GM18505 (cell line): ENCODE data around the gene TRERF1.

ENCODE experiments used
- ATAC-seq: cut with Tn5 transposase; IDR thresholded peaks from one replicate; pipeline ENCODE4 v1.9.1; 2021; ENCODE audit not compliant: unreplicated experiment
- POLR2A ChIP-seq: IDR thresholded peaks from 4 replicates; pipeline ENCODE4 v1.6.1; 2011; ENCODE audit warnings: borderline replicate concordance; ENCODE audit not compliant: insufficient read depth, insufficient read length; ENCODE audit errors: extremely low read depth

The TRERF1 gene

DNA sequence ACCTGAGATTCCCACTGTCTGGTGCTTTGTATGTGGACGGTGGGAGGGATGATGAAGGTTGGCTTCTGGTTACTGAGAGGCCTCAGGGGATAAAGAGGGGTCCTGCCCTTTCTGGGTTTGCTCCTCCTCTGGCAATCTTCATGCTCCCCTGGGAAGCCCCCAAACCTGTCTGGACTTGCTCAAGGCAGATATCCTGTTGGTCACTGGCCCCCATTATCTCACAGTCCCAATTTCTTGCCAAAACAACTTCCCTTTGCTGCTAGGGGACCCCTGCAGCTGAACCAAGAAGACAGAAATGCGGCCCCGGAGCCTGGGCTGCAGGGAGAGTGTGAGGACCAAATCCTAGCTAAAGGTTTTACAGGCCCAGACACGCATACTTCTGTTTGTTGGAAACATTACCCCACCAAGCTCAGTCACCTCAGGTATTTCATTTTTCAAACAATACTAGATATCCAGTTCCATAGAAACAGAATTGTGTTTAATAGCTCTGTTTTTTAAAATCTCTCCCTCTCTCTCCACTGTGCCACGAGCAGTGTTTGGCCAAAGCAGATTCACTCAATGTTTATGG, 170.7 kb downstream of the TRERF1 start:
- no peak for TF ChIP-seq POLR2A
- no peak for ATAC-seq

DNA sequence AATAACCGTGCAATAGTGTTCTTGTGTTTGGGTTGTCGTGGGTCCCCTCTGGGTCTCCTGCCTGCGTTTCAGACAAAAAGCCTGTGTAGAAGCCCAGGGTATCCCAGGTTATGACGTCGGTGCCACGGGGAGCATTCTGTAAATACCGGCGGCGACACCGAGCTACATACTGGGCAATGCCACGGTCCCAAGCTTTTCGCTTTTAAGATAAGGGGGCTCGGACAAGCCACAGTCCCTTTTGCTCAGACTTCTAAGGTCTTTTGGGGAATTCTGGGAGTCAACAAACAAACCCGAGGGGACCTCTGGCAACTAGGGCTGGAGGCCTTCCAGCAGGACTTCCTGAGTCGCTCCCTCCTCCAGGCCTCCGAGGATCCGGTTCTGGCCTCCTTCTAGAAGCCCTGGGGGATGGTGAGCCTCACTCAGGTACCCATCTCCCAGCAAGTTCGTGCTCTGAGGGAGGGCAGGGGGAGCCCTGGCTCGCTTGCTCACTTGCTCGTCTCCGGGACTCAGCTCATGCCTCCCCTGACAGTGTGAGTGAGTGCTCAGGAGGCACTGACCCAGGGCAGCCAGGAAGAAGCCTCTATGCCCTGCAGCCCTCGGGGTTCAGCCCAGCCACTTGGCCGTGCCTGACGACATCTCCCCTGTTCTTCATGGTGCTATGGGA, 171.6 kb downstream of the TRERF1 start:
- ATAC-seq: no peak
- TF ChIP-seq POLR2A: no peak

DNA sequence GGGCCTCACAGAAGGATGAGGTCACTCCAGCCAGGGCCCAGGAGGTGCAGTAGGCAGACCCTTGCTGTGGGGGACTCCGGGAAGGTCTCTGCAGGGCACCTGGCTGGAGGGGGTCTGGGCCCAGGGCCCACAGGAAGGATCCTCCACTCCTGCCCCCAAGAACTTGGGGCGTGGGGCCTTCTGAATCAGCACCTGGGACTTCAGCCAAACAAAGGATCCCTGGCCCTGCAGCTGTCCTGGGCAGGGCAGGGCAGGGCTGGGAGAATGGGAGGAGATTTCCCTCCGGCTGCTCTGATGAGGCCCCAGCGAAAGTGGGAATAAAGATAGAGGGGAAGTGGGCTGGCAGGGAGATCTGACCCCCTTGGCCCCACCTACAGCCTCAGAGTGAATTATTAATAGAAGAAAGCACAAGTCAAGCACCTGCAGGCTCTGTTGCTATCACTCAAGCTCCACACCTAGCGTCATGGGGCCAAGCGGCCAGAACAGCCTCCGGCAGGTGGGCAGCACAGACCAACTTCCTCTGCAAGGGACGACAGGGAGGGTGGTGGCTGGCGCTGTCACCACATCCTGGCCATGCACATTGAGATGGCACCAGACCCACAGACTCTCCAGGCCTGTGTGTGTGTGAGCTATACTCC, 172.5 kb downstream of the TRERF1 start:
- ATAC-seq: no peak
- TF ChIP-seq POLR2A: no peak

DNA sequence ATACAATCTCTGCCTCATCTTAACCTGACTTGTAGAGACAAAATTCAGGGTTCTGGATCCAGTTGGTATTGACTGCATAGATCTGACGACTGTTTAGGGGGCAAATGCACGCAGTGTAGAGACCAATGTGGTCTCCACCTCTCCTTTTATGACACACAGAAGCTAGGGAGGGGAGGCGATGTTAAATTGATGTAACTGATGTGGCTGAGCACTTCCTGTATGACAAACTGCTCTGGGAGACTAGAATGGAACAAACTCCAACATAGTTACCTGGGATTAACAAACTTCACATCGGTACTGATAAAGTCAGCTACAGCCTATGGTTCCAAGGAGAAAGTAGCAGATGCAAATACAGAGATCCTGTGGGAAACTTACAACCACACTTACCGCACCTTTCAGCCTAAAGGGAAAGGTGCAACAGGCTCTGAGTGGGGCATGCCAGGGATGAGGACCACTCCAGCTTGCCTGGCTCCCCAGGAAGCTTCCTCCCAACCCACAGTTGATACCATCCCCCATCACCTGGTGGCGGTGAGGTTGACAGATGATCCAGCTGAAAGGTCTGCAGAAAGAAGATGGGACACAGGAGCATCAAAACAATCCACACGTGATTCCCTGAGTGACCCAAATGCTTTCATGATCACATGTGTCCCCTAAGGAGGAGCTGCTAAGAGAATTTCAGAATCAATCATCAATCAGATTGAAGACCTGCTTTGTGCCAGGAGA, 173.4 kb downstream of the TRERF1 start:
- no peak for ATAC-seq

DNA sequence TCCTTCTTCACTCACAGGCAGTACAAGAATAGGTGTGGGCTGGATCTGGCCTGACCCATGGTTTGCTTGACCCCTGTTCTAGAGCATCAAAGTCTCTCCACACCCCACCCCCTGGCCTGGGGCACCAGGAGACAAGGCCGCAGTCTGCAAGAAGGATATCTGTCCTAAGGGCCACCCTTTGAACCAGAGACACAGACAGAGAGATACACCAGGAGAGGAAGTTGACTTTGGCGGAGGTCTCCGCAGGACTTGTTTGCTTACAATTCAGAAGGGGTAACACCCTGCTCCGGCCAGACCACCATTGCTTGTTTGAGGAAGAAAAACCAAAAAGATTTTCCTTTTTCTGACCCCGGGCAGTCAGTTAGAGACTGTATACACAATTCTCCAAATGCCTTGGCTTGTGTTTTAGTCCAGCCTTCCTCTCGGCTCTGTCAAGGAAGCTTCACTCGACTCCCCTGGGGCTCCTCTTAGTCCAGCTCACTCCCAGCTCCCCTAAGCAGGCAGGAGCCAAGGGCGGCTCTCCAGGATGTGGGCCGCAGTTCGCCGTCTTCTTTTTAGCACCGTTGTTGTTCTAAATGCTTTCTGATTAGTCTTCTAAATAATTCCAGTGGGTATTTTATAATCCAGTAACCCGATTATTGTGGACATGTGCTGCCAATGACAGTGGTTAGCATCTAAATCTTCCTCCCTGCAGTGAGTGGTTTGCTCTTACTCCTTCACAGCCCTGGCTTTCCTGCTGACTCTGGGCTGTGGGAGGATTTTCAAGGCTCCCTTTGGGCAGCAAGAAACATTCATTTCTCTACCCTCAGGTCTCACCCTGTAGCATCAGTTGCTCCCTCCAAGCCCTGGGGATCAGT, 175.5 kb downstream of the TRERF1 start:
- no peak for ATAC-seq

More for the DNA sequence above, 173.4 kb downstream of the TRERF1 start:
- no peak for TF ChIP-seq POLR2A

DNA sequence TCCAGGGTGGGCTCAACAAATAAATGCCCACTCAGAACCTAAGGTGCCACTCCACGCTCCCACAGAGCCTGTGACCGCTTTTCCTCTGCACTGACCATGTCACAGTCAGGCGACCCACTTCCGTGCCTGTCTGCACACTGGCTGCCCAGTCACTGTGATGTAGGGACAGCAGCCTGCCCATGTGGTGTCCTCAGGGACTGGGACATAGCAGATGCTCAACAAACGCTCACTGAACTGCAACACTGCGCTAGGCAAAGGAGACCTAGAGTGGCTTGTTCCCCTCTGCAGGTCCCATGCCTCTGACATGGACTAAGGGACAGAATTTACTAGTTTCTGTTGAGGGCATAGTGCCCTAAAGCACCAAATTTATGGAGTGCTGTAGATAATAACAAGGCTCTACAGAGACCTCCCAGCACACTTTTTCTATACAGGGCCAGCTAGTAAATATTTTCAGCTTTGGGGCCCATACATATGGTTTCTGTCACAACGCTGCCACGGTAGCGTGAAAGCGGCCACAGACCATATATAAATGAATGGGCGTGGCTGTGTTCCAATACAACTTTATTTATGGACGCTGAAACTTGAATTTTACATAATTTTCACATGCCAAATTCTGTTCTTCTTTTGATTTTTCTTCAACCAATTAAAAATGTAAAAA, 176.2 kb downstream of the TRERF1 start:
- ATAC-seq: no peak
- no peak for TF ChIP-seq POLR2A

More for the DNA sequence above, 175.5 kb downstream of the TRERF1 start:
- TF ChIP-seq POLR2A: no peak

DNA sequence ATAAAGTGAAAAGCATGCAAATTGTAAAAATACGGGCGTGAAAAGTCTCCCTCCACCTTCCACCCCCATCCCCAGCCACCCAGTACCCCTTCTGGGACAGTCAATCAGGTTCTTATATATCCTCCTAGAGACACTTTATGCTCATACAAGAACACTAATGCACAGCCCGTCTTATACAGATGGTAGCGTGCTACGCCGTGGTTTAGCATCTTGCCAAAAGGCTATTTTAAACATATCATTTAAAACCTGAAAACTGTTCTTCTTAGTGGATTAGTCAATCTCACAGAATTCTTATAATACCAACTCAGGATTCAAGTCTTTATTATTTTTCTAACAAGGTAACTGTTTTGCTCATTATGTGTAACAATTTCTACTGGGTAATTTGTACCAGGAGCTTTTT, 176.8 kb downstream of the TRERF1 start:
- no peak for ATAC-seq
- no peak for TF ChIP-seq POLR2A

DNA sequence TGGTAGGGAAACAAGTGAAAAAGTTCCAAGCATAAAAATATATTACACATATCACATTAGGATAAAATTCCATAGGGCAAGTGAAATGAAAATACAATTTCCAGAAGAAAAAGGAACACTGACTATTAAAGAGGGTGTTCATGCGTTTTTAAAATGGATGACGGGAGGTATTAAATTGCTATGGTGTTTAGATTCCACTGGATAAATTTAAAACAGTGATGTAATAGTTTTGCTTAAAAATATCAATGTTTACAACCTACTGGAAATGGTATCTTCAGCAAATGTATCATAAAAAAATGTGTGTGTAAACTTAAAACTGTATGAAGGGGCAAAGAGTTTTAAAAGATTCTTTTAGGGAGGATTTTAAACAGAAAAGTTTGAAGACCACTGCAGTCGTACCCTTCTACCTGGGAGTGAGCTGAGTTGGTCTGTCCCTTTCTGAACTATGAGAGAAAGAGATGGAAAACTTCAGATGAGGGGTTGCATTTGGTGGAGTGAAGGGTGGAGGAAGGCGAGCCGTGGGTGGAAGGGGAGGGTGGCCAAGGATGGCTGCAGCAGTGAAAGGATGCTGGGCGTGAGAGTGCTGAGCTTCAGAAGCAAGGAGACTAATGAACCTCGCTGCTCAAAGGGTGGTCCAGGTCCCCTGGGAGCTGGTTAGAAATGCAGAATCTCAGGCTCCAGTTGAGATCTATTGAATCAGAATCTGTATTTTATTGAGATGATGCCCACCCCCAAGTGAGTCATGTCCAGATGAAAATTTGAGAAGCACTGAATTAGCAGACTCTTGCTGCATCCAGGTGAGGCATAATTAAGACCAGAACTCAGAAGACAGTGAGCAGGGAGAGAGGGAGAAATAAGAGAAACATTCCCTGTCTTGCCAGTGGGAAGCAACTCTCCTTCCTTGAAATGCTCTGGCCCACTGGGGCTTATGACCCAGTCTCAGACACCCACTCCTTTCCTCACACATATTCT, 179.6 kb downstream of the TRERF1 start:
- no peak for ATAC-seq
- no peak for TF ChIP-seq POLR2A

DNA sequence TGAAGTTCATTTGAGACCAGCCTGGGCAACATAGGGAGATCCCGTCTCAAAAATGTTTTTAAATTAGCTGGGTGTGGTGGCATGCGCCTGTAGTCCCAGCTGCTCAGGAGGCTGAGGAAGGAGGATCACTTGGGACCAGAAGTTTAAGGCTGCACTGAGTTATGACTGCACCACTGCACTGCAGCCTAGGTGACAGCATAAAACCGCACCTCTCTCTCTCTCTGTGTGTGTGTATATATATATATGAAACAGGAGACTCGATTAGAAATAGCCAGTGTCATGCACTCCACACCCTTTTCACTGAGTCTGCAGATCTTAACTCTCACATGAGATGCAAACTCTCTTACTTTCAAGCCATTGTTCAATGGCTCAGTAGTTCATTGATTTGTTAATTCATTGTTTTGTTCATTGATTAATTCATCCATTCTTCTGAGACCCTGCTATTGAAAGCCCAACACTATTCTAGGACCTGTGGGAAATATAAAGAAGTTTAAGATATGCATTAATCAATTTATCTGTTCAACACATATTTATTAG, 181.7 kb downstream of the TRERF1 start:
- TF ChIP-seq POLR2A: no peak
- ATAC-seq: peak; percentile 35

DNA sequence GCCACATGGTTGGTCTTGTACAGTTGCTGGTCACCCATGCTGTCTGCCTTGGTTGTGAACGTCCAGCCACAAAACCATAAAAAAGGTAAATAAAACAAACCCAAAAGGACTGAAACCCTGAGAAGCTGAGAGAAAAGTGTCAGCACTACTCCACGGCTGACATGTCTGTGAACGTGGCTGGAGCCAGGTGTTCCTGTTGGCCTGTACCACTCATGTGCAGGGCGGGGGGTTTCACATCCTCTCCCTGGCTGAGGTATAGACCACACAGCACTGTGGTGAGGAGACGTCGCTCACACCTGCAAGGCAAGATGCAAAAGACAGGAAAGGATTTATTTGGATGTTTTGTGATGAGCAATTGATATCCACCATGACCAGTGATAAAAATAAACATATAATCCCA, 182.2 kb downstream of the TRERF1 start:
- ATAC-seq: peak; percentile 90
- TF ChIP-seq POLR2A: no peak

DNA sequence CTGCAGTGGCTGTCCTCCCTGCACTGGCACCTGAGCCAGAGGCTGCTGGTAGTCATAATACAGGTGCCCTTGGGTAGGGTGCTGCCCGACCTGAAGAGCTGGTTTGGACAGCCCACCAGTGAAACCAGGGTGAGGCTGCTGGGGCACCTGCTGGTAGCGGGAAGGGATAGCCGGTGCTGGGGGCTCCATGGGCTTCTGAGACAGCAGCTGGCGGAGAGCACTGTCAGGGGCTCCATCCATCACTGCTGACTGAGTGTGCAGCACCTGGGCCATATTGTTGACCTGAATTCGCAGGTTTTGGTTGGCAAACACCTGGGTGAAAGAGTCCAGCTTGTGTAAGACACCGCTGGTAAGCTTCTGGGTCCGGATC, 182.9 kb downstream of the TRERF1 start:
- no peak for ATAC-seq
- no peak for TF ChIP-seq POLR2A

DNA sequence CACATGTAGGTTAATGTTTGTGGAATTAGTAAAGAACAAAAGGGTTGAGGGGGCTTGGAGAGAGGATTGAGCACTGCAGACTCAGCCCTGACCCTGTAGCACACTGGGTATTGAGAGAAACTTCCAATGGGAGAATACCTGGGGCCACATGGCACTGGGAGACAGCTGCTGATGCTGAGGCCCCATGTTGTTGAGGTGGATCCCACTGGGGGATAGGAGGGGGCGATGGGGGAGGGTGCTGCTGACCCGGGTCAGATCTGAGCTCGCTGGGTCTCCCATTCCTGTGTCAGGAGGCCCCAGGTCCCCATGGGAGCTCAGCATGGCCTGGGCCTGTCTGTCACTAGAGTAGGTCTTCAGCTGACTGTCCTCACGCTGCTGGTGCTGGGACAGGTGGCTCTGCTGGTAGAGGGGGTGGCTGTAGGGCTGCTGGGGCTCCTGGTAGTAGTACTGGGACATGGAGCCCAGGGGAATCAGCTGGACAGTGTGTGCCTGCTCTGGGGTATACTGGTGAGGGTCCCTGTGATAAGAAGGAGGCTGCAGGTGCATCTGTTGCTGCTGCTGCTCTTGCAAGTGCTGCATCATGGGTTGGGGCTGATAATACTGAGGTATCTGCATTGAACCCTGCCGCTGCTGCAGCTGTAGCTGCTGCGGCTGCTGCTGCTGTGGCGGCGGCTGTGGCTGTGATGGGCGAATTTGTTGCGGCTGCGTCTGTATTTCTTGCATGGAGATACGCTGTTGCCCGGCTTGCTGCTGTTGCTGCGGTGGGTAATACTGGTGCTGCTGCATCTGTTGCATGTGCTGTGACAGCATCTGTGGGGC, 183.5 kb downstream of the TRERF1 start:
- no peak for ATAC-seq
- no peak for TF ChIP-seq POLR2A
